ENCODE measurements around the gene SH3RF3. TPM values are rescaled to one million over a fixed set of nuclear protein-coding genes. Genes with fewer than 3 reads are reported as not detected.

The SH3RF3 gene
- total RNA-seq, 1 donor from 2014 or later = 7.3 TPM

GRCh38 chr2:109521233-109522062, 392.4 kb downstream of the SH3RF3 start:
- TF ChIP-seq CTCF (IDR thresholded peaks at IDR 0.05; ENCODE audit: insufficient read depth, low read depth, low read length) (no peak), EZH2 (IDR thresholded peaks at IDR 0.05; ENCODE audit: insufficient read depth, low read length) (no peak)
- peaks cover 4% of the 10 kb centered on the region for H3K27me3 ChIP-seq (ENCODE audit: insufficient read depth, low read length)
- FAIRE-seq = no peak
- DNase-seq (ENCODE audit: low read depth) = no peak
- Mint-ChIP-seq H3K27ac (ENCODE audit: unreplicated experiment) (no peak overlapping the region), H3K9me3 (ENCODE audit: unreplicated experiment) (no peaks in the 10 kb centered on the region), H3K4me1 (ENCODE audit: low read depth, unreplicated experiment) (no peaks in the 10 kb centered on the region), H3K4me3 (ENCODE audit: unreplicated experiment) (no peak overlapping the region), H3K27me3 (ENCODE audit: low read depth, unreplicated experiment) (peaks cover 24% of the 10 kb centered on the region), H3K36me3 (ENCODE audit: low read depth, unreplicated experiment) (no peaks in the 10 kb centered on the region)
- H3K27ac ChIP-seq (ENCODE audit: low read depth, low read length) = no peak overlapping the region
- H3K9me3 ChIP-seq (ENCODE audit: insufficient read depth, low read depth, low read length) = no peaks in the 10 kb centered on the region
- H3K36me3 ChIP-seq (ENCODE audit: insufficient read depth, low read length) = no peaks in the 10 kb centered on the region
- no peak overlapping the region for H3K4me2 ChIP-seq (ENCODE audit: low read length)
- H3K79me2 ChIP-seq (ENCODE audit: insufficient read depth, low read length) = no peaks in the 10 kb centered on the region
- H4K20me1 ChIP-seq (ENCODE audit: insufficient read depth, low read length) = no peaks in the 10 kb centered on the region
- H3K9ac ChIP-seq (ENCODE audit: low read length) = no peak overlapping the region
- no peak overlapping the region for H3K4me3 ChIP-seq (ENCODE audit: insufficient read depth, low read depth, low read length)
- H2AFZ ChIP-seq (ENCODE audit: low read depth, low read length) = no peak overlapping the region
- no peaks in the 10 kb centered on the region for H3K4me1 ChIP-seq (ENCODE audit: insufficient read depth, low read length)

GRCh38 chr2:109522063-109522374, 393.0 kb downstream of the SH3RF3 start:
- Histone ChIP-seq H3K4me1 (ENCODE audit: insufficient read depth, low read length) (no peaks in the 10 kb centered on the region), H3K4me3 (ENCODE audit: insufficient read depth, low read depth, low read length) (no peak overlapping the region), H2AFZ (ENCODE audit: low read depth, low read length) (no peak overlapping the region), H3K4me2 (ENCODE audit: low read length) (no peak overlapping the region), H3K9me3 (ENCODE audit: insufficient read depth, low read depth, low read length) (no peaks in the 10 kb centered on the region), H4K20me1 (ENCODE audit: insufficient read depth, low read length) (no peaks in the 10 kb centered on the region), H3K79me2 (ENCODE audit: insufficient read depth, low read length) (no peaks in the 10 kb centered on the region), H3K9ac (ENCODE audit: low read length) (no peak overlapping the region), H3K27me3 (ENCODE audit: insufficient read depth, low read length) (peaks cover 4% of the 10 kb centered on the region), H3K27ac (ENCODE audit: low read depth, low read length) (no peak overlapping the region), H3K36me3 (ENCODE audit: insufficient read depth, low read length) (no peaks in the 10 kb centered on the region)
- H3K27me3 Mint-ChIP-seq (ENCODE audit: low read depth, unreplicated experiment) = peaks cover 28% of the 10 kb centered on the region
- H3K27ac Mint-ChIP-seq (ENCODE audit: unreplicated experiment) = no peak overlapping the region
- DNase-seq (ENCODE audit: low read depth) = no peak
- TF ChIP-seq EZH2 (IDR thresholded peaks at IDR 0.05; ENCODE audit: insufficient read depth, low read length) (no peak), CTCF (IDR thresholded peaks at IDR 0.05; ENCODE audit: insufficient read depth, low read depth, low read length) (no peak)
- H3K9me3 Mint-ChIP-seq (ENCODE audit: unreplicated experiment) = no peaks in the 10 kb centered on the region
- no peaks in the 10 kb centered on the region for H3K4me1 Mint-ChIP-seq (ENCODE audit: low read depth, unreplicated experiment)
- H3K36me3 Mint-ChIP-seq (ENCODE audit: low read depth, unreplicated experiment) = no peaks in the 10 kb centered on the region
- FAIRE-seq = no peak
- H3K4me3 Mint-ChIP-seq (ENCODE audit: unreplicated experiment) = no peak overlapping the region

- H3K27ac Mint-ChIP-seq (ENCODE audit: unreplicated experiment) = no peak overlapping the region
- FAIRE-seq (no peak), DNase-seq (ENCODE audit: low read depth) (no peak)
- no peaks in the 10 kb centered on the region for H3K36me3 Mint-ChIP-seq (ENCODE audit: low read depth, unreplicated experiment)
- Histone ChIP-seq H3K4me2 (ENCODE audit: low read length) (no peak overlapping the region), H3K27me3 (ENCODE audit: insufficient read depth, low read length) (peaks cover 4% of the 10 kb centered on the region), H3K4me1 (ENCODE audit: insufficient read depth, low read length) (no peaks in the 10 kb centered on the region), H3K9me3 (ENCODE audit: insufficient read depth, low read depth, low read length) (no peaks in the 10 kb centered on the region), H3K9ac (ENCODE audit: low read length) (no peak overlapping the region), H2AFZ (ENCODE audit: low read depth, low read length) (no peak overlapping the region), H3K36me3 (ENCODE audit: insufficient read depth, low read length) (no peaks in the 10 kb centered on the region), H3K27ac (ENCODE audit: low read depth, low read length) (no peak overlapping the region), H3K4me3 (ENCODE audit: insufficient read depth, low read depth, low read length) (no peak overlapping the region), H4K20me1 (ENCODE audit: insufficient read depth, low read length) (no peaks in the 10 kb centered on the region), H3K79me2 (ENCODE audit: insufficient read depth, low read length) (no peaks in the 10 kb centered on the region)
- no peak for TF ChIP-seq EZH2 (IDR thresholded peaks at IDR 0.05; ENCODE audit: insufficient read depth, low read length)
- no peak for TF ChIP-seq CTCF (IDR thresholded peaks at IDR 0.05; ENCODE audit: insufficient read depth, low read depth, low read length)
- peaks cover 1% of the 10 kb centered on the region for H3K4me1 Mint-ChIP-seq (ENCODE audit: low read depth, unreplicated experiment)
- peaks cover 21% of the 10 kb centered on the region for H3K27me3 Mint-ChIP-seq (ENCODE audit: low read depth, unreplicated experiment)
- H3K4me3 Mint-ChIP-seq (ENCODE audit: unreplicated experiment) = no peak overlapping the region
- no peaks in the 10 kb centered on the region for H3K9me3 Mint-ChIP-seq (ENCODE audit: unreplicated experiment)
These were observed 394.1 kb downstream of the SH3RF3 start for GRCh38 chr2:109523121-109523520.
